ENCODE measurements around the gene ARAP1.

DNA sequence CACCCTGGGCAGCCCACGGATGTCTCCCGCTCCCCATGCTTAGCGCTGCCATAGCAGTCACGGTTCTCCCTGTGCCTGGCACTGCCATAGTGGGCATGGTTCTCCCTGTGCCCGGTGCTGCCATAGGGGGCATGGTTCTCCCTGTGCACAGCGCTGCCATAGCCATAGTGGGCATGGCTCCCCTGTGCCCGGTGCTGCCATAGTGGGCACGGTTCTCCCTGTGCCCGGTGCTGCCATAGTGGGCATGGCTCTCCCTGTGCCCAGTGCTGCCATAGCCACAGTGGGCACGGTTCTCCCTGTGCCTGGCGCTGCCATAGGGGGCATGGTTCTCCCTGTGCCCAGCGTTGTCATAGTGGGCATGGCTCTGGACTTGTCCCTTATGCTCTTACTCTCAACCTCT lies 19.9 kb upstream of the ARAP1 start:
- TF ChIP-seq, protein P1, sequence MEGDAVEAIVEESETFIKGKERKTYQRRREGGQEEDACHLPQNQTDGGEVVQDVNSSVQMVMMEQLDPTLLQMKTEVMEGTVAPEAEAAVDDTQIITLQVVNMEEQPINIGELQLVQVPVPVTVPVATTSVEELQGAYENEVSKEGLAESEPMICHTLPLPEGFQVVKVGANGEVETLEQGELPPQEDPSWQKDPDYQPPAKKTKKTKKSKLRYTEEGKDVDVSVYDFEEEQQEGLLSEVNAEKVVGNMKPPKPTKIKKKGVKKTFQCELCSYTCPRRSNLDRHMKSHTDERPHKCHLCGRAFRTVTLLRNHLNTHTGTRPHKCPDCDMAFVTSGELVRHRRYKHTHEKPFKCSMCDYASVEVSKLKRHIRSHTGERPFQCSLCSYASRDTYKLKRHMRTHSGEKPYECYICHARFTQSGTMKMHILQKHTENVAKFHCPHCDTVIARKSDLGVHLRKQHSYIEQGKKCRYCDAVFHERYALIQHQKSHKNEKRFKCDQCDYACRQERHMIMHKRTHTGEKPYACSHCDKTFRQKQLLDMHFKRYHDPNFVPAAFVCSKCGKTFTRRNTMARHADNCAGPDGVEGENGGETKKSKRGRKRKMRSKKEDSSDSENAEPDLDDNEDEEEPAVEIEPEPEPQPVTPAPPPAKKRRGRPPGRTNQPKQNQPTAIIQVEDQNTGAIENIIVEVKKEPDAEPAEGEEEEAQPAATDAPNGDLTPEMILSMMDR (IDR thresholded peaks at IDR 0.05), result no peak
- TF ChIP-seq POLR2A (IDR thresholded peaks at IDR 0.05), result no peak

Data from Peyer's patch (tissue), 4 donors.